Astrocyte of the spinal cord (primary cell): ENCODE results near the gene LBX1.

Experiments
- DNase-seq: peaks from one replicate; pipeline ENCODE4 v3.0.0; 2011; ENCODE audit warnings: low read depth, low spot score
- H3K4me3 ChIP-seq: 2 replicates; pipeline ENCODE4 v1.5.1; 2011; ENCODE audit warnings: low read depth, mild to moderate bottlenecking, low read length, moderate library complexity
- CTCF ChIP-seq: IDR thresholded peaks from 2 replicates; pipeline ENCODE4 v1.5.1; 2012; ENCODE audit warnings: low read depth, mild to moderate bottlenecking, low read length, inconsistent platforms
- in situ Hi-C: cut with HindIII; loops from 2 replicates; pipeline ENCODE4 v1.10.0; 2017; ENCODE audit warnings: low sequenced_read_pairs

The LBX1 gene

GRCh38 chr10:101246639-101247038 lies 17.4 kb upstream of the LBX1 start:
- DNase-seq, result no peak
- no peak overlapping the region for H3K4me3 ChIP-seq
- TF ChIP-seq CTCF, result no peak
- in situ Hi-C loops, result no loop called here

- no peak overlapping the region for H3K4me3 ChIP-seq
- no peak for TF ChIP-seq CTCF
- in situ Hi-C loops, result no loop called here
- DNase-seq, result no peak
Measured at GRCh38 chr10:101244321-101245050, 15.2 kb upstream of the LBX1 start.

GRCh38 chr10:101241840-101242707 lies 12.8 kb upstream of the LBX1 start:
- in situ Hi-C loops, result no loop called here
- no peak for TF ChIP-seq CTCF
- no peak overlapping the region for H3K4me3 ChIP-seq
- no peak for DNase-seq

- H3K4me3 ChIP-seq, result no peak overlapping the region
- peak; percentile 65 for TF ChIP-seq CTCF
- in situ Hi-C loops, result no loop called here
- no peak for DNase-seq
Measured at GRCh38 chr10:101238732-101239105, 9.5 kb upstream of the LBX1 start.

- in situ Hi-C loops, result no loop called here
- no peak for DNase-seq
- TF ChIP-seq CTCF, result no peak
- H3K4me3 ChIP-seq, result no peak overlapping the region
Measured at GRCh38 chr10:101237982-101238731, 8.9 kb upstream of the LBX1 start.
